Measurements from ENCODE around the gene FLII.
A peak's percentile ranks its signal among the peaks of the same experiment; 100 is the strongest.

Gene FLII

DNA sequence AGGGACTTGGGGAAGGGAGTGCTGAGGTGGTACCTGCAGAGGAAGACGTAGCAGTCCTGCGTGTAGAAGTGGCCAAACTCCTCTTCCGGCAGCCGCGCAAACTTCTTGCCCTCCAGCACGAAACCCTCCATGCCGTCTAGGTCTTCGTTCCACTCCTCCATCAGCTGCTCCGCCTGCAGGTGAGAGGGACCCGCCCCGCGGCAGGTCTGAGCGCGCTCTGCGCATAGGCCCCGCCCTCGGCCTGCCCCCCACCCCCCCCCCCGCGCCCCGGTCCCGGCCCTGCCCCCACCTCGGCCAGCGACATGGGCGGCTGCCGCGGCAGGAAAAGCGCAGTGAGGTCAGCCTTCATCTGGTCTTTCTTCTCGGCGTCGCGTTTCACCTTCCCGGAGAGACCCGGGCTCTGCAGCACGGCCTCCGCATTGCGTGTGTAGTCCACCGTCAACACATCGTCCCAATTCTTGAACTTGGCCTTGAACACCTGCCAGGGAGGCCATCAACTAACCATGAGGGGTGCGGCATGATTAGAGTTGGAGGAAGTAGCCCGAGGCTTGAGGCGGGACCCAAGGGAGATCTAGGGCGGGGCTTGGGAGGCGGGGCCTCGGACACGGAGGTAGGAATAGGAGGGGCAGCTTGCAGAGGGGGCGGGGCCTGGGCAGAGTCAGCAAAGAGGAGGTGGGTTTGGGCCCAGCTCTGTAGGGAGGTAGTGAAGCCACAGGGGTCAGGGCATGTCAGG is 11.5 kb downstream of the FLII start:
- Histone ChIP-seq H3K4me3 (peak overlapping the region in 1 of 7 experiments; percentile 17), H3K27ac (peak overlapping the region in 3 of 21 experiments; percentile 0 to 44 (median 24))

DNA sequence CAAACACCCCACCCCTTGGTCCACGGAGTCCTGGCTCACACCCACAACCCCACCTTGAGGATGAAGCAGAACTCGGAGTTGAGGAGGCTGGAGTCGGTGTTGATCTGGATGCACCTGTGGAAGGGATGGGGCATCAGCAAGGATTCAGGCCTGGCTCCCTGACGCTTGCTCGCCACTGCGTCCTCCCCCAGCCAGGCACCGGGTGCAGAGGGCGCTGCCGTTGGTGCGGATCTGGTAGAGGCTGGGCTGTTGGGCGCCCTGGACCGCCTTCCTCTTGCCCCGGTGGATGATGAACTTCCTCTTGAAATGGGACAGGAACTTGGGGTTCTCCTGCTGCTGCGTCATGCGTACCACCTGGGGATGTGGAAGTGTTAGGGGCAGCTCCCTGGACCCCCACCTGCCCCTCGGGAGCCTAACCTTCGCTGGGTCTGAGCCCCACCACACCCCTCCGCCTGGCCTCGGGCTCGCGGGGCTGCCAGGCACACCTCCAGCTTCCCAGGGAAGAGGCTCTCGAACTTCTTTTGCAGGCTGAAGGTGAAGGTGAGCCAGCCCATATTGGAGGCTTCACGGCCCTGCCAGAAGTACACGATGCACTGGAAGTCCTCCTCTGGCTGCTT is 12.3 kb downstream of the FLII start:
- Histone ChIP-seq H3K4me3 (peak overlapping the region in 1 of 7 experiments; percentile 17), H3K27ac (peak overlapping the region in 2 of 21 experiments; percentile 0 to 24)

GRCh38 chr17:18245038-18245776 is 13.3 kb downstream of the FLII start:
- Histone ChIP-seq H3K27ac (no peak overlapping the region), H3K4me3 (no peak overlapping the region)

DNA sequence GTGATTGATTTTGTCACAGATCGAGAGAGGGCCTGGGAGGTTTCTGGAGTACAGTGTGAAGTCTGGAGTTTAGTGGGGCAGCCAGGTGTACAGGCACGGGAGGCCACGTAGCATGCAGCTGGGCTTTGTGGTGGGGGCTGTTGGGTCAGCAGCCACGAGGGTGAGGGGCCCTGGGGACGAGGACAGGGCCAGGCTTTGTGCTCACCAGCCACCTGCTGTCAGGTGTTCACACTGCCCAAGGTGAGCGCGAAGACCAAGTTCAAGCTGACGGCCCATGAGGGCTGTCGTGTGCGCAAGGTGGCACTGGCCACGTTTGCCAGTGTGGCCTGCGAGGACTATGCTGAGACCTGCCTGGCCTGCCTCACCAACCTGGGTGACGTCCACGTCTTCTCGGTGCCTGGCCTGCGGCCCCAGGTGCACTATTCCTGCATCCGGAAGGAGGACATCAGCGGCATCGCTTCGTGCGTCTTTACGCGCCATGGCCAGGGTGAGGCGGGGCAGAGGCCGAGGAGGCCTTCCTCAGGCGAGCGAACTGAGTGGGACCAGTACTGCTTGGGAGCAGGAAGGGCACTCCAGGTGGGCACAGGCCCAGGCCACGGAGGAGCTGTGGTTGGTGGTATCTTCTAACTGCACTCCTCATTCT is 17.2 kb downstream of the FLII start:
- no peak overlapping the region for H3K4me3 ChIP-seq
- no peak overlapping the region for H3K27ac ChIP-seq

GRCh38 chr17:18240449-18240848 is 18.1 kb downstream of the FLII start:
- H3K27ac ChIP-seq: no peak overlapping the region
- no peak overlapping the region for H3K4me3 ChIP-seq

- Histone ChIP-seq H3K27ac (no peak overlapping the region), H3K4me3 (no peak overlapping the region)
Measured at GRCh38 chr17:18238299-18238698, 20.2 kb downstream of the FLII start.

GRCh38 chr17:18237461-18237860 is 21.1 kb downstream of the FLII start:
- Histone ChIP-seq H3K27ac (no peak overlapping the region), H3K4me3 (no peak overlapping the region)

GRCh38 chr17:18236494-18236893 is 22.0 kb downstream of the FLII start:
- Histone ChIP-seq H3K27ac (peak overlapping the region in 7 of 21 experiments; percentile 39 to 83 (median 61)), H3K4me3 (no peak overlapping the region)

DNA sequence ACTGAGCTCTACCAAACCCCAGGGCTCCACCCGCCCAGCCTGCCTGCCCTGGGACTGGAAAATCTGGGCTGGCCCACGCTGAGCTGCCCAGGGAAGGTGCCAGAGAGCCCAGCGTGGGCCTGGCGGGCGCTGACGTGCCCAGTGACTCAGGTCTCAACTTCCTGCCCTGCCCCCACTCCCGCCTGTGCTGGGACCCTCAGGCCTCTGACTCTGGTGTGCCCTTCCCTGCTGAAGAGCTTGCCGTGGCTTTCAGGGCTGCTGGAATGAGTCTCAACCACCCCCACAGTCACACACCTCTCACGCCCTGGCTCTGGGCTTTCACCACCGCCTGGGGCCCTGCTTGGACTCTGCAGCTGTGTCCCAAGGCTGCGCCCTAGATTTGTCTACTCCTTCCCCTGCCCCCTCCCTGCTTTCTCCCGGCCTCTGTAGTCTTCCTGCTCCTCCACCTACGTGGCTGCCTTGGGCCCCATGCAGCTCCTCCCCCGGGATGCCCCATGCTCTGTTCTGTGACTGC is 22.7 kb downstream of the FLII start:
- peak overlapping the region in 16 of 21 experiments; percentile 31 to 83 (median 58) for H3K27ac ChIP-seq
- H3K4me3 ChIP-seq: no peak overlapping the region

DNA sequence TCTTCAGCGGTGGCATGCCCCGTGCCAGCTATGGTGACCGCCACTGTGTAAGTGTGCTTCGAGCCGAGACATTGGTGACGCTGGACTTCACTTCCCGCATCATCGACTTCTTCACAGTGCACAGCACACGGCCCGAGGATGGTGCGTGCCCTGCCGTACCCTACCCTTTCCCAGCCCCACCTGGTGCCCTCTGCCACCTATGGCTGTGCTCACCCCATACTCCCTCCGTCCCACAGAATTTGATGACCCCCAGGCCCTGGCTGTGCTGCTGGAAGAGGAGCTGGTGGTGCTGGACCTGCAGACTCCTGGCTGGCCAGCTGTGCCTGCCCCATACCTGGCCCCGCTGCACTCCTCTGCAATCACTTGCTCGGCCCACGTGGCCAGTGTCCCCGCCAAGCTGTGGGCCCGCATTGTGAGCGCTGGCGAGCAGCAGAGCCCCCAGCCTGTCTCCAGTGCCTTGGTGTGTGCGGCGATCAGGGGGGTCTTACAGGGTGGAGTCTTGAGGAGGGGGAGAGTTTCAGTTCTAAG is 23.6 kb downstream of the FLII start:
- Histone ChIP-seq H3K27ac (peak overlapping the region in 13 of 21 experiments; percentile 31 to 83 (median 62)), H3K4me3 (no peak overlapping the region)

- Histone ChIP-seq H3K27ac (no peak overlapping the region), H3K4me3 (no peak overlapping the region)
Measured at GRCh38 chr17:18233803-18234518, 24.6 kb downstream of the FLII start.

GRCh38 chr17:18231164-18231563 is 27.4 kb downstream of the FLII start:
- Histone ChIP-seq H3K4me3 (no peak overlapping the region), H3K27ac (no peak overlapping the region)

DNA sequence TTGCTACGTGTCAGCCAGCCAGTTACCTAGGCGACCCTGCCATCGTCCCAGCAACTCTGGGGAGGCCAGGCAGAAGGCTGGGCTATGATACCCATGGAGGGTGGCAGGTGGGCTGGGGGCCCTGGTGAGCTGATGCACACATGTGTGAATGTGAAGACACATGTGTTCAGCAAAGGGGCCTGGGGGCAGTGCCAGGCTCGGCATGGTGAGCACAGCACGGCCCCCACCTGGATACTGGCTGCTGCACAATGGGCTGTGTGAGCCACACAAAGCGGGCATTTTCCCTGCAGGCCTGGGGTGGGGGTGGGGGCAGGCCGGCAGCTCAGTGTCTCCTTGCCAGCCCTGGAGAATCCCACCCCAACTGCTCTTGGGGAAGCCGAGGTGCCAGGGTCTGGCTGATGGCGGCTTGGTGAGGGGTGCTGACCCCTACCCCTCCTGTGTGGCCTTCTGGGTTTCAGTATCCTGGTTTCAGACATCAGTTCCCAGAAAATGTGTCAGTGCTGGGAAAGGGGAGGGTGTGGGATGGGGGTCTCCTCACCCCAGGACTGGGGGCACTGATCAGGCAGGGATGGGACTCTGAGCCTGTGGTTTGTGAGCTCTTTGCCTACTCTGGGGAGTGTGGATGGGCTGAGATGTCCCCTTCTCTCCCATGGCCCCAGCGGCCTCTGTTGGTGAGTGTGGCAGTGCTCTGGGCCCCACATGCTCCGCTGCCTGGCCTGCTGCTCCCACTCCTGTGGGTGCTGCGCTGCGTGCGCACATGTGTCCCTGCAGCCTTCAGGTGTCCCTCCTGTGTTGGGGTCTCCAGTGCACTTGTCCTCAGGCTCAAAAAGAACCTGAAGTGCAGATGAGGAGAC is 28.0 kb downstream of the FLII start:
- Histone ChIP-seq H3K27ac (no peak overlapping the region), H3K4me3 (no peak overlapping the region)

DNA sequence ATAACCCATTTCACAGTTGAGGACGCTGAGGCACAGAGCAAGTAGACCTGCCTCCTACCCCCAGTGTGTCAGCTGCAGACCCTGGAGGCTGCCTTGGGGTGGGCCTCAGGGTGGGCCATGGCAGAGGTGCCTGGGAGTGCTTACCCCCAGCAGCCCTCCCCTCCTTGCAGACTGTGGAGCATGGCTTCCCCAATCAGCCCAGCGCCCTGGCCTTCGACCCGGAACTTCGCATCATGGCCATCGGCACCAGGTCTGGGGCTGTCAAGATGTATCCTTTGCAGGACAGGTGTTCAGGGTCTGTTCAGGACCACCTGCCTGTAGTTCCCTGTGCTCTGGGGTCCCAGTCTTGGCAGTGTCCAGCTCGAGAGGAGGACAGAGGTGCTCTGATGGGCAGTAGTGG is 28.8 kb downstream of the FLII start:
- no peak overlapping the region for H3K27ac ChIP-seq
- H3K4me3 ChIP-seq: no peak overlapping the region

- Histone ChIP-seq H3K27ac (no peak overlapping the region), H3K4me3 (no peak overlapping the region)
Measured at GRCh38 chr17:18229254-18229653, 29.3 kb downstream of the FLII start.

DNA sequence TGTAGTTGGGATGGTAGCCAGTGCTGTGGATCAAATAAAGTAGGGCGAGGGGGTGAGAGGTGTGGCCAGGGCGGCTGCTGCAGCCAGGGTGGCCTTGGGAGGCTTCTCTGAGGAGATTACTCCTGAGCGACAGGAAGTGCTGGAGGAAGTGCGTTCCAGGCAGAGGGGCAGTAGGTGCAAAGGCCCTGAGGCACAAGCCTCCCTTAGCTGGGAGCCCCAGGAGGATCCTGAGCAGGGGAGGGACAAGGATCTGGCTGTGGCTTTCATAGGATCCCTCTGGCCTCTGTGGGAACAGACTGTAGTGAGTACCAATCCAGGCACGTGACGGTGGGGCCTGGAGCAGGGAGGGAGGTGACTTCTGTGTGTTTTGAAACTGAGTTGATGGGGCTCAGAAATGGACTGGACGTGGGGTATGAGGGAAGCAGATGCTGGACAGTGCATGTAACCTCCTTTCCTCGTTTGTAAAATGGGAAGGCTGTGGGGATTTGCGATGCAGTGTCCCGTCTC is 30.3 kb downstream of the FLII start:
- H3K4me3 ChIP-seq: no peak overlapping the region
- H3K27ac ChIP-seq: no peak overlapping the region

DNA sequence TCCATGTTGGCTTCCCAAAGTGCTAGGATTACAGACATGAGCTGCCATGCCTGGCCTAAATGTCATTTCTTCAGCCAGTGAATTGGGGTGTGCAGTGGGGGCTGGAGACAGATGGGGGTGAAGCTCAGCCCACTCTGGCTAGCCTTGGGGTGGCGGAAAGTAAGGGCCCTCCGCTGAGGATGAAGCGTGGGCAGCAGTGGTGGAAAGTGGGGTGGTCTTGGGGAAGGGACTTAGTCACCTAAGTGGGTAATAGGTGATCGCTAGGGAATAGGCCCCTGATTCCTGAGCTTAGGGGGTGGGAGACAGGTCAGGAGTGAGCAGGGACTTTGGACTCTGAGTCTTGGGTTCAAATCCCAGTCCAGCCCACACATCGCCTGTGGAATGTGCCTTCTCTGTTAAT is 30.9 kb downstream of the FLII start:
- H3K4me3 ChIP-seq: no peak overlapping the region
- no peak overlapping the region for H3K27ac ChIP-seq
